OCI-LY3 (cell line): Measurements from ENCODE around the gene TSPAN5.

Experiments used
- EZH2phosphoT487 ChIP-seq: fragments of 200-600 bp; shearing (Covaris generic); IDR thresholded peaks from 2 replicates; pipeline ENCODE4 v1.6.1; 2018; ENCODE audit warnings: antibody characterized with exemption, mixed run types, low read depth
- TF ChIP-seq, protein P1 (sequence below): fragments of 200-600, 300-600 bp; sonication (generic); IDR thresholded peaks from 2 replicates; pipeline ENCODE4 v1.5.1; 2014; ENCODE audit warnings: antibody characterized with exemption, low read length, low read depth

DNA sequence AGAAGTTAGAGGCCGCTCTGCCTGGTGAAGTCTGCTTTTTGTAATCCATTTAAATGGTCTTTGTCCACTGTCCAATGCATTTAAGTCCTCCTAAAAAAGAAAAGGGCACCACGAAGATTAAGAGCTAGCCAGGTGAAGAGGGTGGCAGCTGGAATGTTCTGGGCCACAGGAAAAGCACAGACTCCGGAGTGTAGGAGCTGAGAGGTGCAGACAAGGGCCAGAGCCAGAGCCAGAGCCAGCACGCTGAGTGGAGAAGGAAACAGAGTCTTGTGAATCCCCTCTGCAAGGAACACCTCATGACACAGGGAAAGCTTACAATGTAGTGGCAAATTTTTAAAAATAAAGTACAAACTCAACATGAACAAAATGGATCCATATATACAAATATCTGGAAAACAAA is 83.6 kb downstream of the TSPAN5 start:
- TF ChIP-seq EZH2phosphoT487: no peak
- TF ChIP-seq, protein P1, sequence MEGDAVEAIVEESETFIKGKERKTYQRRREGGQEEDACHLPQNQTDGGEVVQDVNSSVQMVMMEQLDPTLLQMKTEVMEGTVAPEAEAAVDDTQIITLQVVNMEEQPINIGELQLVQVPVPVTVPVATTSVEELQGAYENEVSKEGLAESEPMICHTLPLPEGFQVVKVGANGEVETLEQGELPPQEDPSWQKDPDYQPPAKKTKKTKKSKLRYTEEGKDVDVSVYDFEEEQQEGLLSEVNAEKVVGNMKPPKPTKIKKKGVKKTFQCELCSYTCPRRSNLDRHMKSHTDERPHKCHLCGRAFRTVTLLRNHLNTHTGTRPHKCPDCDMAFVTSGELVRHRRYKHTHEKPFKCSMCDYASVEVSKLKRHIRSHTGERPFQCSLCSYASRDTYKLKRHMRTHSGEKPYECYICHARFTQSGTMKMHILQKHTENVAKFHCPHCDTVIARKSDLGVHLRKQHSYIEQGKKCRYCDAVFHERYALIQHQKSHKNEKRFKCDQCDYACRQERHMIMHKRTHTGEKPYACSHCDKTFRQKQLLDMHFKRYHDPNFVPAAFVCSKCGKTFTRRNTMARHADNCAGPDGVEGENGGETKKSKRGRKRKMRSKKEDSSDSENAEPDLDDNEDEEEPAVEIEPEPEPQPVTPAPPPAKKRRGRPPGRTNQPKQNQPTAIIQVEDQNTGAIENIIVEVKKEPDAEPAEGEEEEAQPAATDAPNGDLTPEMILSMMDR: no peak
